PC-9 (cell line): ENCODE measurements around the gene TMEM163.

Experiments
- CTCF ChIP-seq: fragments of 200-600 bp; sonication (generic); conservative IDR thresholded peaks from 2 replicates; pipeline ENCODE4 v1.6.1; 2017; ENCODE audit warnings: mixed run types, antibody characterized with exemption, mild to moderate bottlenecking, moderate library complexity
- EZH2 ChIP-seq: fragments of 200-600 bp; sonication (generic); IDR thresholded peaks from 2 replicates; pipeline ENCODE4 v1.8.0; 2017; ENCODE audit warnings: antibody characterized with exemption, low read depth

- TF ChIP-seq CTCF (no peak), EZH2 (no peak)
Measured at GRCh38 chr2:134718817-134719814, at the start of gene TMEM163.
